Measurements from ENCODE around the gene EDC3.

Gene EDC3

GRCh38 chr15:74723754-74724334 is 28.0 kb upstream of the EDC3 start:
- H3K36me3 Mint-ChIP-seq = no peaks in the 10 kb centered on the region
- H3K9me3 Mint-ChIP-seq = no peaks in the 10 kb centered on the region
- H3K4me3 Mint-ChIP-seq = peak overlapping the region; percentile 38
- H3K4me1 Mint-ChIP-seq = peaks cover 11% of the 10 kb centered on the region
- peaks cover 2% of the 10 kb centered on the region for H3K27me3 Mint-ChIP-seq
- H3K27ac Mint-ChIP-seq = no peak overlapping the region

GRCh38 chr15:74723187-74723586 is 27.4 kb upstream of the EDC3 start:
- no peaks in the 10 kb centered on the region for H3K9me3 Mint-ChIP-seq
- peaks cover 11% of the 10 kb centered on the region for H3K4me1 Mint-ChIP-seq
- H3K36me3 Mint-ChIP-seq = no peaks in the 10 kb centered on the region
- H3K27me3 Mint-ChIP-seq = peaks cover 2% of the 10 kb centered on the region
- H3K27ac Mint-ChIP-seq = no peak overlapping the region
- H3K4me3 Mint-ChIP-seq = no peak overlapping the region

- H3K4me3 Mint-ChIP-seq = no peak overlapping the region
- H3K9me3 Mint-ChIP-seq = no peaks in the 10 kb centered on the region
- peaks cover 11% of the 10 kb centered on the region for H3K4me1 Mint-ChIP-seq
- H3K36me3 Mint-ChIP-seq = no peaks in the 10 kb centered on the region
- H3K27ac Mint-ChIP-seq = no peak overlapping the region
- peaks cover 2% of the 10 kb centered on the region for H3K27me3 Mint-ChIP-seq
These were observed 26.8 kb upstream of the EDC3 start for GRCh38 chr15:74722591-74722990.

GRCh38 chr15:74716651-74717050 is 20.8 kb upstream of the EDC3 start:
- no peaks in the 10 kb centered on the region for H3K4me1 Mint-ChIP-seq
- H3K9me3 Mint-ChIP-seq = no peaks in the 10 kb centered on the region
- H3K36me3 Mint-ChIP-seq = no peaks in the 10 kb centered on the region
- no peak overlapping the region for H3K4me3 Mint-ChIP-seq
- no peak overlapping the region for H3K27ac Mint-ChIP-seq
- no peaks in the 10 kb centered on the region for H3K27me3 Mint-ChIP-seq

- Mint-ChIP-seq H3K27ac (no peak overlapping the region), H3K4me1 (peaks cover 5% of the 10 kb centered on the region), H3K9me3 (no peaks in the 10 kb centered on the region), H3K4me3 (no peak overlapping the region), H3K27me3 (no peaks in the 10 kb centered on the region), H3K36me3 (no peaks in the 10 kb centered on the region)
These were observed 16.5 kb upstream of the EDC3 start for GRCh38 chr15:74712311-74712710.

GRCh38 chr15:74710319-74711094 is 14.7 kb upstream of the EDC3 start:
- H3K27me3 Mint-ChIP-seq = no peaks in the 10 kb centered on the region
- no peak overlapping the region for H3K27ac Mint-ChIP-seq
- no peaks in the 10 kb centered on the region for H3K9me3 Mint-ChIP-seq
- H3K36me3 Mint-ChIP-seq = no peaks in the 10 kb centered on the region
- H3K4me3 Mint-ChIP-seq = no peak overlapping the region
- H3K4me1 Mint-ChIP-seq = peaks cover 5% of the 10 kb centered on the region

- peaks cover 5% of the 10 kb centered on the region for H3K4me1 Mint-ChIP-seq
- no peaks in the 10 kb centered on the region for H3K36me3 Mint-ChIP-seq
- no peaks in the 10 kb centered on the region for H3K9me3 Mint-ChIP-seq
- H3K27me3 Mint-ChIP-seq = no peaks in the 10 kb centered on the region
- no peak overlapping the region for H3K27ac Mint-ChIP-seq
- H3K4me3 Mint-ChIP-seq = no peak overlapping the region
These were observed 14.1 kb upstream of the EDC3 start for GRCh38 chr15:74709892-74710291.

- Mint-ChIP-seq H3K36me3 (no peaks in the 10 kb centered on the region), H3K9me3 (no peaks in the 10 kb centered on the region), H3K27ac (no peak overlapping the region), H3K4me1 (peaks cover 5% of the 10 kb centered on the region), H3K27me3 (no peaks in the 10 kb centered on the region), H3K4me3 (no peak overlapping the region)
These were observed 13.2 kb upstream of the EDC3 start for GRCh38 chr15:74709011-74709410.

GRCh38 chr15:74696808-74697207 is 984 bp upstream of the EDC3 start:
- Mint-ChIP-seq H3K4me3 (peak overlapping the region; percentile 100), H3K4me1 (peaks cover 39% of the 10 kb centered on the region), H3K27ac (peak overlapping the region; percentile 10), H3K27me3 (no peaks in the 10 kb centered on the region), H3K36me3 (peaks cover 2% of the 10 kb centered on the region), H3K9me3 (no peaks in the 10 kb centered on the region)

- no peaks in the 10 kb centered on the region for H3K9me3 Mint-ChIP-seq
- no peaks in the 10 kb centered on the region for H3K27me3 Mint-ChIP-seq
- H3K36me3 Mint-ChIP-seq = peaks cover 2% of the 10 kb centered on the region
- peak overlapping the region; percentile 99 for H3K27ac Mint-ChIP-seq
- peak overlapping the region; percentile 100 for H3K4me3 Mint-ChIP-seq
- H3K4me1 Mint-ChIP-seq = peaks cover 41% of the 10 kb centered on the region
These were observed 540 bp upstream of the EDC3 start for GRCh38 chr15:74696398-74696729.

- Mint-ChIP-seq H3K4me1 (peaks cover 61% of the 10 kb centered on the region), H3K27ac (no peak overlapping the region), H3K4me3 (no peak overlapping the region), H3K36me3 (peaks cover 6% of the 10 kb centered on the region), H3K27me3 (no peaks in the 10 kb centered on the region), H3K9me3 (no peaks in the 10 kb centered on the region)
These were observed 3.5 kb downstream of the EDC3 start for GRCh38 chr15:74692327-74692726.

- peaks cover 35% of the 10 kb centered on the region for H3K4me1 Mint-ChIP-seq
- H3K4me3 Mint-ChIP-seq = no peak overlapping the region
- H3K27ac Mint-ChIP-seq = no peak overlapping the region
- no peaks in the 10 kb centered on the region for H3K27me3 Mint-ChIP-seq
- peaks cover 20% of the 10 kb centered on the region for H3K36me3 Mint-ChIP-seq
- peaks cover 4% of the 10 kb centered on the region for H3K9me3 Mint-ChIP-seq
These were observed 12.1 kb downstream of the EDC3 start for GRCh38 chr15:74683758-74684157.

- no peak overlapping the region for H3K27ac Mint-ChIP-seq
- peaks cover 4% of the 10 kb centered on the region for H3K9me3 Mint-ChIP-seq
- H3K4me3 Mint-ChIP-seq = no peak overlapping the region
- peaks cover 20% of the 10 kb centered on the region for H3K36me3 Mint-ChIP-seq
- peaks cover 36% of the 10 kb centered on the region for H3K4me1 Mint-ChIP-seq
- no peaks in the 10 kb centered on the region for H3K27me3 Mint-ChIP-seq
These were observed 12.9 kb downstream of the EDC3 start for GRCh38 chr15:74682954-74683353.

GRCh38 chr15:74680456-74680855 is 15.4 kb downstream of the EDC3 start:
- peaks cover 45% of the 10 kb centered on the region for H3K4me1 Mint-ChIP-seq
- H3K4me3 Mint-ChIP-seq = no peak overlapping the region
- peaks cover 17% of the 10 kb centered on the region for H3K36me3 Mint-ChIP-seq
- H3K9me3 Mint-ChIP-seq = peaks cover 4% of the 10 kb centered on the region
- H3K27ac Mint-ChIP-seq = no peak overlapping the region
- H3K27me3 Mint-ChIP-seq = no peaks in the 10 kb centered on the region

GRCh38 chr15:74676801-74677200 is 19.0 kb downstream of the EDC3 start:
- H3K27me3 Mint-ChIP-seq = no peaks in the 10 kb centered on the region
- peaks cover 15% of the 10 kb centered on the region for H3K36me3 Mint-ChIP-seq
- no peak overlapping the region for H3K27ac Mint-ChIP-seq
- no peak overlapping the region for H3K4me3 Mint-ChIP-seq
- no peaks in the 10 kb centered on the region for H3K9me3 Mint-ChIP-seq
- peaks cover 33% of the 10 kb centered on the region for H3K4me1 Mint-ChIP-seq

GRCh38 chr15:74674161-74674560 is 21.7 kb downstream of the EDC3 start:
- peaks cover 15% of the 10 kb centered on the region for H3K4me1 Mint-ChIP-seq
- peaks cover 10% of the 10 kb centered on the region for H3K36me3 Mint-ChIP-seq
- H3K27me3 Mint-ChIP-seq = no peaks in the 10 kb centered on the region
- no peak overlapping the region for H3K27ac Mint-ChIP-seq
- H3K9me3 Mint-ChIP-seq = no peaks in the 10 kb centered on the region
- H3K4me3 Mint-ChIP-seq = no peak overlapping the region

- no peaks in the 10 kb centered on the region for H3K27me3 Mint-ChIP-seq
- H3K9me3 Mint-ChIP-seq = no peaks in the 10 kb centered on the region
These were observed 26.2 kb downstream of the EDC3 start for GRCh38 chr15:74669627-74670026.

More at GRCh38 chr15:74669627-74670026, 26.2 kb downstream of the EDC3 start:
- peaks cover 10% of the 10 kb centered on the region for H3K36me3 Mint-ChIP-seq
- H3K27ac Mint-ChIP-seq = no peak overlapping the region
- peaks cover 26% of the 10 kb centered on the region for H3K4me1 Mint-ChIP-seq
- H3K4me3 Mint-ChIP-seq = no peak overlapping the region

All from activated naive CD4-positive, alpha-beta T cell treated with anti-CD3 and anti-CD28 coated beads, Interleukin-2, amount 50 U/mL, for 24 hours (primary cell).